GM18868 (cell line): ENCODE results near the gene EYA4.

ENCODE experiments used
- ATAC-seq: cut with Tn5 transposase; IDR thresholded peaks from one replicate; pipeline ENCODE4 v1.9.1; 2021; ENCODE audit warnings: mild to moderate bottlenecking, moderate library complexity; ENCODE audit not compliant: unreplicated experiment

EYA4 gene

GRCh38 chr6:133502441-133503335 is 261.5 kb downstream of the EYA4 start:
- no peak for ATAC-seq

- ATAC-seq: no peak
Measured at GRCh38 chr6:133503336-133503729, 262.2 kb downstream of the EYA4 start.

GRCh38 chr6:133504158-133504557 is 263.0 kb downstream of the EYA4 start:
- ATAC-seq: no peak

GRCh38 chr6:133504761-133505160 is 263.6 kb downstream of the EYA4 start:
- ATAC-seq: no peak

- no peak for ATAC-seq
Measured at GRCh38 chr6:133505681-133506080, 264.5 kb downstream of the EYA4 start.

GRCh38 chr6:133512410-133513016 is 271.4 kb downstream of the EYA4 start:
- ATAC-seq: peak; percentile 46

- no peak for ATAC-seq
Measured at GRCh38 chr6:133523816-133524215, 282.7 kb downstream of the EYA4 start.

- ATAC-seq: no peak
Measured at GRCh38 chr6:133526436-133526835, 285.3 kb downstream of the EYA4 start.

- no peak for ATAC-seq
Measured at GRCh38 chr6:133528566-133528965, 287.4 kb downstream of the EYA4 start.

- ATAC-seq: no peak
Measured at GRCh38 chr6:133532908-133533307, 291.8 kb downstream of the EYA4 start.

GRCh38 chr6:133539502-133540259 is 298.5 kb downstream of the EYA4 start:
- ATAC-seq: no peak

- ATAC-seq: no peak
Measured at GRCh38 chr6:133540361-133540760, 299.2 kb downstream of the EYA4 start.

- no peak for ATAC-seq
Measured at GRCh38 chr6:133541040-133541439, 299.9 kb downstream of the EYA4 start.

- ATAC-seq: no peak
Measured at GRCh38 chr6:133542056-133542821, 301.1 kb downstream of the EYA4 start.

- ATAC-seq: no peak
Measured at GRCh38 chr6:133544419-133544818, 303.3 kb downstream of the EYA4 start.

GRCh38 chr6:133546098-133546497 is 304.9 kb downstream of the EYA4 start:
- ATAC-seq: no peak

- ATAC-seq: no peak
Measured at GRCh38 chr6:133547136-133547535, 306.0 kb downstream of the EYA4 start.

GRCh38 chr6:133548423-133549159 is 307.4 kb downstream of the EYA4 start:
- no peak for ATAC-seq

- no peak for ATAC-seq
Measured at GRCh38 chr6:133549371-133549801, 308.2 kb downstream of the EYA4 start.

GRCh38 chr6:133550026-133550425 is 308.9 kb downstream of the EYA4 start:
- ATAC-seq: no peak
